A549 (cell line): ENCODE results near the gene UBE2U. TPM values are rescaled to one million over a fixed set of nuclear protein-coding genes. Genes with fewer than 3 reads are reported as not detected.

Source experiments
- ATAC-seq, 2 experiments: fragments of 200-7000 bp in 1 of 2; fragments of >200 bp in 1 of 2; cut with Nextera tagmentation in 1 of 2; cut with Tn5 transposase in 1 of 2; 3 replicates each; pipeline versions ENCODE4 v1.8.0 to v1.9.1; 2018 to 2020; ENCODE audit warnings: mild to moderate bottlenecking in 1 of 2, moderate library complexity in 1 of 2
- CTCF ChIA-PET: fragments of 300-600 bp; sonication (Branson Sonifier 250); formaldehyde crosslinking; extraction: SDS; loops from one replicate; lab custom pipeline; 2021; ENCODE audit warnings: antibody characterized with exemption, inconsistent platforms; lab: Yijun Ruan, JAX
- POLR2A ChIA-PET: fragments of 350-600 bp; formaldehyde crosslinking; extraction: SDS; loops from one replicate; lab custom pipeline; 2021; ENCODE audit warnings: antibody characterized with exemption, inconsistent platforms; lab: Yijun Ruan, JAX
- DNase-seq, 2 experiments: peaks; one replicate each; pipeline versions ENCODE4 v3.0.0 to v3.0.0-alpha.2; 2011 to 2016; ENCODE audit warnings: low read depth in 1 of 2, low spot score in 1 of 2
- FAIRE-seq: peaks from 2 replicates; lab custom pipeline; 2011; peaks lifted over from hg19 to GRCh38; lab: Jason Lieb, UNC
- H3K27ac ChIP-seq, 2 experiments: fragments of >200 bp; sonication (Bioruptor Twin); formaldehyde crosslinking; 3 replicates each; pipeline ENCODE4 v1.5.1; 2016 to 2017
- H3K4me1 ChIP-seq: fragments of >200 bp; sonication (Bioruptor Twin); formaldehyde crosslinking; 3 replicates; pipeline ENCODE4 v1.6.1; 2016
- H3K4me2 ChIP-seq: fragments of >200 bp; sonication (Bioruptor Twin); formaldehyde crosslinking; 3 replicates; pipeline ENCODE4 v1.6.1; 2016
- H3K4me3 ChIP-seq: fragments of >200 bp; sonication (Bioruptor Twin); formaldehyde crosslinking; 3 replicates; pipeline ENCODE4 v1.5.1; 2016
- H3K9me3 ChIP-seq: fragments of >200 bp; sonication (Bioruptor Twin); formaldehyde crosslinking; 3 replicates; pipeline ENCODE4 v1.6.1; 2016
- BHLHE40 ChIP-seq: IDR thresholded peaks from 2 replicates; pipeline ENCODE4 v1.6.1; 2012; ENCODE audit warnings: low read depth, low read length, inconsistent platforms
- CBX2 ChIP-seq: fragments of 200-600 bp; sonication (generic); IDR thresholded peaks from 2 replicates; pipeline ENCODE4 v1.6.1; 2016; ENCODE audit warnings: low read depth, mild to moderate bottlenecking, borderline replicate concordance
- CBX8 ChIP-seq: fragments of 200-600 bp; sonication (generic); IDR thresholded peaks from 2 replicates; pipeline ENCODE4 v1.6.1; 2016
- CEBPB ChIP-seq, 2 experiments: fragments of >200 bp in 1 of 2; sonication (Bioruptor Twin) in 1 of 2; formaldehyde crosslinking in 1 of 2; IDR thresholded peaks; 2 replicates each; pipeline ENCODE4 v1.6.1; 2012 to 2016
- EHMT2 ChIP-seq: fragments of 200-600 bp; sonication (generic); IDR thresholded peaks from 2 replicates; pipeline ENCODE4 v1.6.1; 2016; ENCODE audit warnings: antibody characterized with exemption, low read depth, mild to moderate bottlenecking, moderate library complexity
- EP300 ChIP-seq, 2 experiments: fragments of >200 bp; sonication (Bioruptor Twin); formaldehyde crosslinking; IDR thresholded peaks; 2 replicates in 1 of 2; 3 replicates in 1 of 2; pipeline ENCODE4 v1.6.1; 2016 to 2017
- ESRRA ChIP-seq: fragments of 150-350 bp; IDR thresholded peaks from 2 replicates; pipeline ENCODE4 v1.6.1; 2014; ENCODE audit warnings: mild to moderate bottlenecking, low read length, borderline replicate concordance
- JUN ChIP-seq, 2 experiments: fragments of >200 bp; sonication (Bioruptor Twin); formaldehyde crosslinking; IDR thresholded peaks; 2 replicates in 1 of 2; 3 replicates in 1 of 2; pipeline ENCODE4 v1.6.1; 2016 to 2017
- KDM1A ChIP-seq: fragments of 200-600 bp; sonication (generic); IDR thresholded peaks from 2 replicates; pipeline ENCODE4 v1.6.1; 2016; ENCODE audit warnings: low read depth, mild to moderate bottlenecking
- MAFK ChIP-seq: fragments of 450-650 bp; IDR thresholded peaks from 2 replicates; pipeline ENCODE4 v1.6.1; 2014; ENCODE audit not compliant: partially characterized antibody
- MAZ ChIP-seq: fragments of 150-350 bp; IDR thresholded peaks from 2 replicates; pipeline ENCODE4 v1.6.1; 2014; ENCODE audit warnings: antibody characterized with exemption, low read depth, low read length, borderline replicate concordance
- MYC ChIP-seq: IDR thresholded peaks from 2 replicates; pipeline ENCODE4 v1.6.1; 2012; ENCODE audit warnings: mild to moderate bottlenecking, inconsistent platforms, low read length, improper control_type of control experiment, borderline replicate concordance
- PHF8 ChIP-seq: fragments of 200-600 bp; sonication (generic); IDR thresholded peaks from 2 replicates; pipeline ENCODE4 v1.6.1; 2016; ENCODE audit warnings: low read depth, mild to moderate bottlenecking, antibody characterized with exemption, moderate library complexity, borderline replicate concordance
- POLR2A ChIP-seq: IDR thresholded peaks from 2 replicates; pipeline ENCODE4 v1.6.1; 2012; ENCODE audit warnings: mild to moderate bottlenecking, low read length
- POLR2AphosphoS2 ChIP-seq: conservative IDR thresholded peaks from 2 replicates; pipeline ENCODE4 v1.6.1; 2012; ENCODE audit warnings: low read length, improper control_type of control experiment, inconsistent platforms
- RARB ChIP-seq: fragments of 250-450 bp; sonication (Bioruptor Pico); IDR thresholded peaks from 2 replicates; pipeline ENCODE4 v1.8.0; 2021; ENCODE audit warnings: mild to moderate bottlenecking, moderate library complexity
- RNF2 ChIP-seq: fragments of 200-600 bp; sonication (generic); IDR thresholded peaks from 2 replicates; pipeline ENCODE4 v1.6.1; 2016; ENCODE audit warnings: low read depth, mild to moderate bottlenecking, antibody characterized with exemption, moderate library complexity, borderline replicate concordance
- TFCP2L1 ChIP-seq: fragments of 250-450 bp; sonication (Bioruptor Pico); IDR thresholded peaks from 2 replicates; pipeline ENCODE4 v1.5.0; 2021; ENCODE audit warnings: mild to moderate bottlenecking
- ZFP36 ChIP-seq: fragments of 450-650 bp; IDR thresholded peaks from 2 replicates; pipeline ENCODE4 v1.6.1; 2014; ENCODE audit warnings: borderline replicate concordance; ENCODE audit not compliant: partially characterized antibody
- WGBS: methylation state at CpG from one replicate; pipeline ENCODE4 v1.1.6; 2017; ENCODE audit errors: missing lambda C conversion rate; 5-methylcytosine and 5-hydroxymethylcytosine counted together
- polyA plus RNA-seq, 4 experiments: library from polyadenylated mRNA; depleted of rRNA in 3 of 4; stranded (reverse); fragments of >200 nt; fragmentation: RNase III in 1 of 4; extraction: RNeasy Plus Mini Kit Qiagen cat#74134 plus additional on column Dnase treatment in 1 of 4; gene quantifications; 2 replicates in 3 of 4; 3 replicates in 1 of 4; pipeline ENCODE4 v1.2.3, GENCODE V29; 2011 to 2017
- TF ChIP-seq, protein P1 (sequence below): fragments of >200 bp; sonication (Bioruptor Twin); formaldehyde crosslinking; IDR thresholded peaks from 3 replicates; pipeline ENCODE4 v1.5.1; 2016
- TF ChIP-seq, protein P2 (sequence below): IDR thresholded peaks from 2 replicates; pipeline ENCODE4 v1.6.1; 2012
- TF ChIP-seq, protein P3 (sequence below): fragments of 150-350 bp; IDR thresholded peaks from 2 replicates; pipeline ENCODE4 v1.6.1; 2014; ENCODE audit warnings: low read depth, mild to moderate bottlenecking, low read length
- TF ChIP-seq, protein P4 (sequence below): IDR thresholded peaks from 2 replicates; pipeline ENCODE4 v1.6.1; 2012

Gene UBE2U
- polyA plus RNA-seq, 2 of the 4 experiments (the other 2 are of a cell fraction): not detected

DNA sequence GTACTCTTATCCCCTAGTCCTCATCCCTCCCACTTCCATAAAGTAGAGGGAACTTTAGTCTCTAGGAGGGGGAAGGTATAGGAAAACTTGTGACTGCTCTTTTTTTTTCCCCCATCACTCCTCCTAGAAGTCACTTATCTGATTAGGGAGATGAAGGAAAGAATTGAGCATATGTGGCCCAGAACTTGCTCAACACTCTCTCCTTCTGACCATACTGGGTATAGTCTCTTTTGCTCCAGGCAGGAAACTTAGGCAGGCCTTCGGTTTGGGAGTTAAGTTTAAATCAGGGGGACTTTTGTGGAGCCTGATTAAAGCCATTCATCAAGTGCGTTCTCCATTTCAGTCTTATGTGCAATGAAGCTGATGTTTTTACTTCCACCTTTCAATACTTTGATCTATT, 5.8 kb downstream of the UBE2U start:
- Histone ChIP-seq H3K4me2 (no peak overlapping the region), H3K4me1 (no peaks in the 10 kb centered on the region), H3K27ac (no peak overlapping the region), H3K9me3 (no peaks in the 10 kb centered on the region), H3K4me3 (no peak overlapping the region)
- CTCF ChIA-PET: interaction anchor here (1.9 kb wide), 1 partner anchor 33 kb away, joined by 4 read pairs; no protein-coding TSS in a partner anchor
- ATAC-seq (no peak), FAIRE-seq (no peak), DNase-seq (no peak)
- POLR2A ChIA-PET: no interaction called here
- TF ChIP-seq, protein P1, sequence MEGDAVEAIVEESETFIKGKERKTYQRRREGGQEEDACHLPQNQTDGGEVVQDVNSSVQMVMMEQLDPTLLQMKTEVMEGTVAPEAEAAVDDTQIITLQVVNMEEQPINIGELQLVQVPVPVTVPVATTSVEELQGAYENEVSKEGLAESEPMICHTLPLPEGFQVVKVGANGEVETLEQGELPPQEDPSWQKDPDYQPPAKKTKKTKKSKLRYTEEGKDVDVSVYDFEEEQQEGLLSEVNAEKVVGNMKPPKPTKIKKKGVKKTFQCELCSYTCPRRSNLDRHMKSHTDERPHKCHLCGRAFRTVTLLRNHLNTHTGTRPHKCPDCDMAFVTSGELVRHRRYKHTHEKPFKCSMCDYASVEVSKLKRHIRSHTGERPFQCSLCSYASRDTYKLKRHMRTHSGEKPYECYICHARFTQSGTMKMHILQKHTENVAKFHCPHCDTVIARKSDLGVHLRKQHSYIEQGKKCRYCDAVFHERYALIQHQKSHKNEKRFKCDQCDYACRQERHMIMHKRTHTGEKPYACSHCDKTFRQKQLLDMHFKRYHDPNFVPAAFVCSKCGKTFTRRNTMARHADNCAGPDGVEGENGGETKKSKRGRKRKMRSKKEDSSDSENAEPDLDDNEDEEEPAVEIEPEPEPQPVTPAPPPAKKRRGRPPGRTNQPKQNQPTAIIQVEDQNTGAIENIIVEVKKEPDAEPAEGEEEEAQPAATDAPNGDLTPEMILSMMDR: no peak
- TF ChIP-seq KDM1A: no peak
- TF ChIP-seq, protein P2, sequence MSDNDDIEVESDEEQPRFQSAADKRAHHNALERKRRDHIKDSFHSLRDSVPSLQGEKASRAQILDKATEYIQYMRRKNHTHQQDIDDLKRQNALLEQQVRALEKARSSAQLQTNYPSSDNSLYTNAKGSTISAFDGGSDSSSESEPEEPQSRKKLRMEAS: no peak
- no peak for TF ChIP-seq CBX8
- no peak for TF ChIP-seq POLR2A
- no peak for TF ChIP-seq ZFP36
- TF ChIP-seq MYC: no peak
- TF ChIP-seq ESRRA: no peak
- TF ChIP-seq TFCP2L1 (CRISPR knock-in tag): no peak
- TF ChIP-seq RARB (CRISPR knock-in tag): no peak
- WGBS: 71% methylated on average over 2 of the region's 2 CpGs

DNA sequence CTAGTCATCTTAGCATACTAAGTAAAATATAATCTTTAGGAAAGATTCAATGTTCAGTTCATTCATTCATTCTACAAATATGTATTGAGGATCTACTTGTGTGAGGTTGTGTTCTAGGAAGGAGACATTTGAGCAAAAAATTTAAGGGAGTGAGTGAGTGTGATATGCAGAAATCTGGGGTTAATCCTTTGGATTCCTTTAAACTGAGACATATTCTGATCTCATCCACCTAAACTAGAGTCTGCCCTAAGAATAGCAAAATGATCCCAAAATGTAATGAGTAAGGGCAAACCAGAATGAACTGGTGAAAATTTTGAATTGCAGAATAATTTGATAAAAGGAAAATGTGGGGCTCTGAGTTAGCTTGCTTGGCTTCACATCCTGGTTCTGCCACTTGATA, 8.6 kb downstream of the UBE2U start:
- Histone ChIP-seq H3K4me1 (no peaks in the 10 kb centered on the region), H3K4me3 (no peak overlapping the region), H3K27ac (no peak overlapping the region), H3K4me2 (no peak overlapping the region), H3K9me3 (no peaks in the 10 kb centered on the region)
- POLR2A ChIA-PET: no interaction called here
- CTCF ChIA-PET: interaction anchor here (0.9 kb wide), 1 partner anchor 37 kb away, joined by 3 read pairs; no protein-coding TSS in a partner anchor
- TF ChIP-seq JUN (IDR thresholded peaks at IDR 0.05): no peak
- TF ChIP-seq EHMT2: no peak
- no peak for TF ChIP-seq CBX2
- TF ChIP-seq CBX8: no peak
- no peak for TF ChIP-seq BHLHE40
- no peak for TF ChIP-seq EP300 (IDR thresholded peaks at IDR 0.05)
- TF ChIP-seq ZFP36: no peak
- no peak for TF ChIP-seq RNF2
- TF ChIP-seq MAZ: no peak
- TF ChIP-seq, protein P3, sequence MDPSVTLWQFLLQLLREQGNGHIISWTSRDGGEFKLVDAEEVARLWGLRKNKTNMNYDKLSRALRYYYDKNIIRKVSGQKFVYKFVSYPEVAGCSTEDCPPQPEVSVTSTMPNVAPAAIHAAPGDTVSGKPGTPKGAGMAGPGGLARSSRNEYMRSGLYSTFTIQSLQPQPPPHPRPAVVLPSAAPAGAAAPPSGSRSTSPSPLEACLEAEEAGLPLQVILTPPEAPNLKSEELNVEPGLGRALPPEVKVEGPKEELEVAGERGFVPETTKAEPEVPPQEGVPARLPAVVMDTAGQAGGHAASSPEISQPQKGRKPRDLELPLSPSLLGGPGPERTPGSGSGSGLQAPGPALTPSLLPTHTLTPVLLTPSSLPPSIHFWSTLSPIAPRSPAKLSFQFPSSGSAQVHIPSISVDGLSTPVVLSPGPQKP: no peak
- TF ChIP-seq CEBPB (IDR thresholded peaks at IDR 0.05): no peak
- TF ChIP-seq, protein P4, sequence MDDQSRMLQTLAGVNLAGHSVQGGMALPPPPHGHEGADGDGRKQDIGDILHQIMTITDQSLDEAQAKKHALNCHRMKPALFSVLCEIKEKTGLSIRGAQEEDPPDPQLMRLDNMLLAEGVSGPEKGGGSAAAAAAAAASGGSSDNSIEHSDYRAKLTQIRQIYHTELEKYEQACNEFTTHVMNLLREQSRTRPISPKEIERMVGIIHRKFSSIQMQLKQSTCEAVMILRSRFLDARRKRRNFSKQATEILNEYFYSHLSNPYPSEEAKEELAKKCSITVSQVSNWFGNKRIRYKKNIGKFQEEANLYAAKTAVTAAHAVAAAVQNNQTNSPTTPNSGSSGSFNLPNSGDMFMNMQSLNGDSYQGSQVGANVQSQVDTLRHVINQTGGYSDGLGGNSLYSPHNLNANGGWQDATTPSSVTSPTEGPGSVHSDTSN: no peak
- TF ChIP-seq, protein P1: no peak
- TF ChIP-seq POLR2AphosphoS2: no peak
- TF ChIP-seq PHF8: no peak
- no peak for TF ChIP-seq MAFK
- TF ChIP-seq, protein P2: no peak
- no peak for TF ChIP-seq RARB (CRISPR knock-in tag)
- ATAC-seq (no peak), DNase-seq (no peak), FAIRE-seq (no peak)
